ENCODE measurements around the gene GPR45.

The GPR45 gene, protein sequence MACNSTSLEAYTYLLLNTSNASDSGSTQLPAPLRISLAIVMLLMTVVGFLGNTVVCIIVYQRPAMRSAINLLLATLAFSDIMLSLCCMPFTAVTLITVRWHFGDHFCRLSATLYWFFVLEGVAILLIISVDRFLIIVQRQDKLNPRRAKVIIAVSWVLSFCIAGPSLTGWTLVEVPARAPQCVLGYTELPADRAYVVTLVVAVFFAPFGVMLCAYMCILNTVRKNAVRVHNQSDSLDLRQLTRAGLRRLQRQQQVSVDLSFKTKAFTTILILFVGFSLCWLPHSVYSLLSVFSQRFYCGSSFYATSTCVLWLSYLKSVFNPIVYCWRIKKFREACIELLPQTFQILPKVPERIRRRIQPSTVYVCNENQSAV

DNA sequence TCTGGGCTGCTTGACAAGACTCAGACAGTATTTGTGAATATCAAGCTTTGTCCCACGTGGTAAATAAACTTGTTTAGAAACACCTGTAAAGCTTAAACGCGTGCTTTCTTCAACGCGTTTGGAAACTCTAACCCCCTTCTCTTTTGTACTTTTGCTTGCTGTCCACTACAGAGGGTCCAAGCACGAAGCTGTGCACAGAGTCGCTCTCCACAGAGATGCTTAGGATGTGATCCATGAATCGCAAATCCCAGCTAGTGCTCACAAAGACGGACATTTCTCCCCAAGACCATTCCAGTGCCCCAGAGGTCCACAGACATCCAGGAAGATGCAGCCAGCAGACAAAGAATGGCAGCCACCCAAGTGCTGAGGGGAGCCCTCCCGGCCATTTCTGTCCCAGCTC is at the start of gene GPR45:
TSS of gene GPR45 (plus strand) at position 301 of the 400 bp plus-strand sequence. CDS start 116 bp downstream, outside the sequence.
- H3K9ac ChIP-seq (ENCODE audit: low read depth, low read length) = no peak within 1 kb of the TSS
- no peaks in the 10 kb centered on the region for H3K4me1 ChIP-seq (ENCODE audit: insufficient read depth, low read length)
- no peak for DNase-seq
- H3K27ac ChIP-seq (ENCODE audit: low read length) = no peak within 1 kb of the TSS
- no peaks in the 10 kb centered on the region for H4K20me1 ChIP-seq (ENCODE audit: insufficient read depth, low read length)
- H3K27me3 ChIP-seq (ENCODE audit: insufficient read depth, low read length, poor library complexity) = peaks cover 5% of the 10 kb centered on the region
- H3K9me3 ChIP-seq (ENCODE audit: insufficient read depth, low read length, severe bottlenecking) = no peaks in the 10 kb centered on the region
- no peaks in the 10 kb centered on the region for H3K36me3 ChIP-seq (ENCODE audit: insufficient read depth, low read length)
- H2AFZ ChIP-seq (ENCODE audit: low read depth, low read length) = no peak within 1 kb of the TSS
- no peak for ATAC-seq (ENCODE audit: insufficient read depth, low read depth)
- no peak within 1 kb of the TSS for H3K4me3 ChIP-seq (ENCODE audit: low read depth in 1 of 2, low read length in 2 of 2)
- no peaks in the 10 kb centered on the region for H3K79me2 ChIP-seq (ENCODE audit: insufficient read depth, low read length)
- no peak for TF ChIP-seq EZH2 (IDR thresholded peaks at IDR 0.05; ENCODE audit: borderline replicate concordance, low read depth, low read length, severe bottlenecking)
- TF ChIP-seq, protein P1, sequence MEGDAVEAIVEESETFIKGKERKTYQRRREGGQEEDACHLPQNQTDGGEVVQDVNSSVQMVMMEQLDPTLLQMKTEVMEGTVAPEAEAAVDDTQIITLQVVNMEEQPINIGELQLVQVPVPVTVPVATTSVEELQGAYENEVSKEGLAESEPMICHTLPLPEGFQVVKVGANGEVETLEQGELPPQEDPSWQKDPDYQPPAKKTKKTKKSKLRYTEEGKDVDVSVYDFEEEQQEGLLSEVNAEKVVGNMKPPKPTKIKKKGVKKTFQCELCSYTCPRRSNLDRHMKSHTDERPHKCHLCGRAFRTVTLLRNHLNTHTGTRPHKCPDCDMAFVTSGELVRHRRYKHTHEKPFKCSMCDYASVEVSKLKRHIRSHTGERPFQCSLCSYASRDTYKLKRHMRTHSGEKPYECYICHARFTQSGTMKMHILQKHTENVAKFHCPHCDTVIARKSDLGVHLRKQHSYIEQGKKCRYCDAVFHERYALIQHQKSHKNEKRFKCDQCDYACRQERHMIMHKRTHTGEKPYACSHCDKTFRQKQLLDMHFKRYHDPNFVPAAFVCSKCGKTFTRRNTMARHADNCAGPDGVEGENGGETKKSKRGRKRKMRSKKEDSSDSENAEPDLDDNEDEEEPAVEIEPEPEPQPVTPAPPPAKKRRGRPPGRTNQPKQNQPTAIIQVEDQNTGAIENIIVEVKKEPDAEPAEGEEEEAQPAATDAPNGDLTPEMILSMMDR (IDR thresholded peaks at IDR 0.05; ENCODE audit: borderline replicate concordance, extremely low read depth, low read length, poor library complexity, severe bottlenecking) = no peak
- no peak within 1 kb of the TSS for H3K4me2 ChIP-seq (ENCODE audit: insufficient read depth, low read length)

DNA sequence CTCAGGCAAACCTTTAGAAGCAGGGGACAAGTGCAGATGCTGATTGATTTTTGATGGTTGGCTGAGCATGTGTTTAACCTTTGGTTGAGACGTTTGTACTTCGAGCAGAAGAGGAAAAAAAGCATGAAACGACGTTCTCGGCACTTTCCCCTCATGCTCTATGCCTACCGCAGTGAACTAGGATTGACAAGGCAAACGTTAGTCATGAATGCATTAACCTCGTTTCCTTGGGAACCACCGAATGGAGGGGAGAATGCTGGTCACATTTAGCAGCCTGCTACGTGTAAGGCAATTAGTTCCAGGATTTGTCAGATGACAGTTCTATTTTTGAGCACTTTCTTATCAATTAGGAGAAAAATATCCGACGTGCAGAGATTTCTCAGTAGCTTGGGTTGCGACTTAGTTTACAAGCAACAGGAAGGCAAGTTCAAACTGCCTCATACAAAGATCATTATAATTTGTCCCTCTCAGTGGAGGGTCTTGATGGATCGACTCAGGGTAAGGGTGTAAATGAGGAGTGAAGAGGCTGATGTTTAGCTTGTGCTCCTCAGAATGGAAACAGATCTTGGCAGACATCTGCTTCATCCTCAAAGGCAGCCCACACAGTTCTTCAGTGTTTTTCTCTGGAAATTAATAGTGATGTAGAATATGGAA is 47.4 kb upstream of the GPR45 start:
- Histone ChIP-seq H3K9me3 (ENCODE audit: insufficient read depth, low read length, severe bottlenecking) (no peaks in the 10 kb centered on the region), H3K36me3 (ENCODE audit: insufficient read depth, low read length) (no peaks in the 10 kb centered on the region), H3K9ac (ENCODE audit: low read depth, low read length) (no peak overlapping the region), H3K27me3 (ENCODE audit: insufficient read depth, low read length, poor library complexity) (no peaks in the 10 kb centered on the region), H3K27ac (ENCODE audit: low read length) (no peak overlapping the region), H4K20me1 (ENCODE audit: insufficient read depth, low read length) (no peaks in the 10 kb centered on the region), H3K79me2 (ENCODE audit: insufficient read depth, low read length) (no peaks in the 10 kb centered on the region), H2AFZ (ENCODE audit: low read depth, low read length) (no peak overlapping the region), H3K4me2 (ENCODE audit: insufficient read depth, low read length) (no peak overlapping the region), H3K4me1 (ENCODE audit: insufficient read depth, low read length) (no peaks in the 10 kb centered on the region), H3K4me3 (ENCODE audit: low read depth in 1 of 2, low read length in 2 of 2) (no peak overlapping the region)
- ATAC-seq (ENCODE audit: insufficient read depth, low read depth) (no peak), DNase-seq (no peak)
- TF ChIP-seq, protein P1 (IDR thresholded peaks at IDR 0.05; ENCODE audit: borderline replicate concordance, extremely low read depth, low read length, poor library complexity, severe bottlenecking) = no peak
- no peak for TF ChIP-seq EZH2 (IDR thresholded peaks at IDR 0.05; ENCODE audit: borderline replicate concordance, low read depth, low read length, severe bottlenecking)

- ATAC-seq (ENCODE audit: insufficient read depth, low read depth) (no peak), DNase-seq (no peak)
- Histone ChIP-seq H3K36me3 (ENCODE audit: insufficient read depth, low read length) (no peaks in the 10 kb centered on the region), H3K4me2 (ENCODE audit: insufficient read depth, low read length) (no peak overlapping the region), H3K27me3 (ENCODE audit: insufficient read depth, low read length, poor library complexity) (no peaks in the 10 kb centered on the region), H3K79me2 (ENCODE audit: insufficient read depth, low read length) (no peaks in the 10 kb centered on the region), H3K4me1 (ENCODE audit: insufficient read depth, low read length) (no peaks in the 10 kb centered on the region), H2AFZ (ENCODE audit: low read depth, low read length) (no peak overlapping the region), H3K9ac (ENCODE audit: low read depth, low read length) (no peak overlapping the region), H3K27ac (ENCODE audit: low read length) (no peak overlapping the region), H4K20me1 (ENCODE audit: insufficient read depth, low read length) (no peaks in the 10 kb centered on the region), H3K4me3 (ENCODE audit: low read depth in 1 of 2, low read length in 2 of 2) (no peak overlapping the region), H3K9me3 (ENCODE audit: insufficient read depth, low read length, severe bottlenecking) (no peaks in the 10 kb centered on the region)
- no peak for TF ChIP-seq EZH2 (IDR thresholded peaks at IDR 0.05; ENCODE audit: borderline replicate concordance, low read depth, low read length, severe bottlenecking)
- TF ChIP-seq, protein P1 (IDR thresholded peaks at IDR 0.05; ENCODE audit: borderline replicate concordance, extremely low read depth, low read length, poor library complexity, severe bottlenecking) = no peak
Measured at GRCh38 chr2:105196651-105197050, 44.9 kb upstream of the GPR45 start.
